GM20000 (cell line): ENCODE measurements around the gene SYNE3.

Experiments used
- DNase-seq: peaks from one replicate; pipeline ENCODE4 v3.0.0; 2012; ENCODE audit warnings: low spot score
- TF ChIP-seq, protein P1 (sequence below): IDR thresholded peaks from 2 replicates; pipeline ENCODE4 v1.5.1; 2012; ENCODE audit warnings: mild to moderate bottlenecking, control low read depth; ENCODE audit errors: extremely low read depth, missing control alignments

The SYNE3 gene

DNA sequence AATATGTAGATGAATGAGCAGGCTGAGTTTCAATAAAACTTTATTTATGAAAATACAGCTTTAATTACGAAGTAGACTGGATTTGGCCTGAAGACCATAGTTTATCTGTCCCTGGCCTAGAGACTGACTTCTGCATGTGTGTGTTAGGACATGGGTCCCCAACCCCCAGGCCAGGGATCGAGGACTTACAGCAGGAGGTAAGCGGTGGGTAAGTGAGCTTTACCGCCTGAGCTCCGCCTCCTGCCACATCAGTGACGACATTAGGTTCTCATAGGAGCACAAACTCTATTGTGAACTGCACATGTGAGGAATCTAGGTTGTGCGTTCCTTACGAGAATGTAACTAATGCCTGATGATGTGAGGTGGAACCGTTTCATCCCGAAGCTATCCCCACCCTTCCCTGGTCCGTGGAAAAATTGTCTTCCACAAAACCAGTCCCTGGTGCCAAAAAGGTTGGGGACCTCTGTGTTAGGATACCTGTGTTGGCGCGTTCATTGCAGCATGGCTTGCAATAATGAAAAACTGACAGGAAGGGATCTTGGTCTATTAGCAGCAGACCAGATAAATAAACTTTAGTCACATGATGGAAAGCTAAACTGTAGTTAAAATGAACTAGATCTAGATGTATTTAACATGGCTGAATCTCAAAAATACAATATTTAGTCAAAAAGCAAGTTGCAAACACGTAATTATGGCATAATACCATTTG is 22.5 kb upstream of the SYNE3 start:
- no peak for DNase-seq
- TF ChIP-seq, protein P1, sequence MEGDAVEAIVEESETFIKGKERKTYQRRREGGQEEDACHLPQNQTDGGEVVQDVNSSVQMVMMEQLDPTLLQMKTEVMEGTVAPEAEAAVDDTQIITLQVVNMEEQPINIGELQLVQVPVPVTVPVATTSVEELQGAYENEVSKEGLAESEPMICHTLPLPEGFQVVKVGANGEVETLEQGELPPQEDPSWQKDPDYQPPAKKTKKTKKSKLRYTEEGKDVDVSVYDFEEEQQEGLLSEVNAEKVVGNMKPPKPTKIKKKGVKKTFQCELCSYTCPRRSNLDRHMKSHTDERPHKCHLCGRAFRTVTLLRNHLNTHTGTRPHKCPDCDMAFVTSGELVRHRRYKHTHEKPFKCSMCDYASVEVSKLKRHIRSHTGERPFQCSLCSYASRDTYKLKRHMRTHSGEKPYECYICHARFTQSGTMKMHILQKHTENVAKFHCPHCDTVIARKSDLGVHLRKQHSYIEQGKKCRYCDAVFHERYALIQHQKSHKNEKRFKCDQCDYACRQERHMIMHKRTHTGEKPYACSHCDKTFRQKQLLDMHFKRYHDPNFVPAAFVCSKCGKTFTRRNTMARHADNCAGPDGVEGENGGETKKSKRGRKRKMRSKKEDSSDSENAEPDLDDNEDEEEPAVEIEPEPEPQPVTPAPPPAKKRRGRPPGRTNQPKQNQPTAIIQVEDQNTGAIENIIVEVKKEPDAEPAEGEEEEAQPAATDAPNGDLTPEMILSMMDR = no peak

DNA sequence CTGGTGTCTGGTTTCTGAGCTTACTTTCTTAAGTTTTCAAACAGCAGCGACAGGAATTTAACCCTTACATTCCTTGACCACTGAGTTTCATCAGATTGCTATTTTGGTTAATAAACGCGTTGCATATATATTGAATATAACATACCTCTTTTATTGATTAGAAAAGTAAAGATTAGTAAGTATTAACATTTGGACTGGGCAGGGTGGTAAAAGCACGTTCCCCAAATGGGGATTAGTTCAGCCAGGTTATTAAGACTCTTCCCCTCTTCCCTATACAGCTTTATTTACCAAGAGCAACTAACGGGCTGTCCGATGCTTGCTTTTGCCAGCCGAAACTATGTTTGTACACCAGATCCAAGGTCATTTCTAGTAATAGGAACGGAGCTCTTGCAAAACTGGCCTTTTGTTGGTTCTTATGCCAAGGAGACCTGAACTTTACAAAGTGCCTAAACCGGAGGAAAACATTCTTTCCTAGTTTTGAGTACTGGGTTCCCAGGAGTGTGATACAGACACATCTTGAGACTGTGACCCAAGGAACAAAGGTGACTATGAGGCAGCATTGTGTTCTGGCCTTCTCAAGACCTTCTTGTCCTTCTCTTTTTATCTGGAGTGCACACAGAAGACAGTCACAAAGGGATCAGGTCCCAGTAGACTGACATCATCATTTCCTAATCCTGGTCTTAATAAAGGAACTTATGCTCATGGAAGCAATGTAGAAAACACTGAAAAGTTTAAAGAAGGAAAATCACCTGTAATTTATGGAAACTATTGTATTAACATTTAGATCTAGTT is 21.0 kb upstream of the SYNE3 start:
- TF ChIP-seq, protein P1 = no peak

DNA sequence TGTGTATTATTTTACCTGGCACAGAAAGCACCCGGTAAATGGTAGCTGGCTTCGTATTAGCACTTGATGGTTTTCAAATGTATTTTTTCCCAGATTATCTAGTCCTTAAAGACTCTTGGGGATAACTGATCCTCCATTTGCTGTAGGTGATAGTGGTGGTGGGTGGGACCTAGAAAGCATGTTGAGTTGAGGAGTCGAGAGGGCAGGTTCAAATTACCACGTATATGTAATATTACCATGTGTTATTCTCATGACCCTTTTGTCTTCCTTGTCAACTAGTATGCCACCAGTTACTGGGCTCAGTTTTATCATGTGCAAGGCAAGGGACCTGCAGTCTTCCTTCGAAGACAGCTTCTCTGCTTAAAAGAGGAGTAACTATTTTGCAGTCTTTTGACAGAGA is 20.2 kb upstream of the SYNE3 start:
- no peak for DNase-seq
- TF ChIP-seq, protein P1 = no peak

More for the DNA sequence above, 21.0 kb upstream of the SYNE3 start:
- no peak for DNase-seq

DNA sequence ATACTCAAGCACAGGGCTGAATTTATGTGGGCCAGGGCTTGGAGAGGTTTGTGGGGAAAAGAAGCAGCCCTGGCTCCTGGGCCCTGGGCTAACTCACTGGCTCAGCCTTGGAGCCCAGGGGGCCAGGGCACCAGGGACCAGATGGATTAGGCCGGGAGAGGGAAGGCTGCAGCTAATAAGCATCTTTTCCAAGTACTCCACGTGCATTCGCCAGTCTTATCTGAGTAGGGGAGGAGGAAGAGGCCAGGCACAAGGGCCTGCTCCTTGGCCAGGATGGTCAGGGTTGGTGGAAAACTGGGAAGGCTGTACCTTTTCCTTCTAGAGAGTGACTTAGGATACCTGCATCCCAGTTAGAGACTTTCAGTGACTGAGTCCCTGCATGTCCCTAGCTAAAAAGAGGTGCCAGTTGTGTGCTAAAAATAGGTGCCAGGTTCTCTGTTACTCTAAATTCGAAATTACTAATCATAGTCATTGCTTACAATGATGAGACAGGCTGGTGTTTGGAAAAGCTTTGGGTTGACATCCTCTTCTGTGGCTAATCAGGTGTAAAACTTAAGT is 19.7 kb upstream of the SYNE3 start:
- TF ChIP-seq, protein P1 = no peak
- no peak for DNase-seq

DNA sequence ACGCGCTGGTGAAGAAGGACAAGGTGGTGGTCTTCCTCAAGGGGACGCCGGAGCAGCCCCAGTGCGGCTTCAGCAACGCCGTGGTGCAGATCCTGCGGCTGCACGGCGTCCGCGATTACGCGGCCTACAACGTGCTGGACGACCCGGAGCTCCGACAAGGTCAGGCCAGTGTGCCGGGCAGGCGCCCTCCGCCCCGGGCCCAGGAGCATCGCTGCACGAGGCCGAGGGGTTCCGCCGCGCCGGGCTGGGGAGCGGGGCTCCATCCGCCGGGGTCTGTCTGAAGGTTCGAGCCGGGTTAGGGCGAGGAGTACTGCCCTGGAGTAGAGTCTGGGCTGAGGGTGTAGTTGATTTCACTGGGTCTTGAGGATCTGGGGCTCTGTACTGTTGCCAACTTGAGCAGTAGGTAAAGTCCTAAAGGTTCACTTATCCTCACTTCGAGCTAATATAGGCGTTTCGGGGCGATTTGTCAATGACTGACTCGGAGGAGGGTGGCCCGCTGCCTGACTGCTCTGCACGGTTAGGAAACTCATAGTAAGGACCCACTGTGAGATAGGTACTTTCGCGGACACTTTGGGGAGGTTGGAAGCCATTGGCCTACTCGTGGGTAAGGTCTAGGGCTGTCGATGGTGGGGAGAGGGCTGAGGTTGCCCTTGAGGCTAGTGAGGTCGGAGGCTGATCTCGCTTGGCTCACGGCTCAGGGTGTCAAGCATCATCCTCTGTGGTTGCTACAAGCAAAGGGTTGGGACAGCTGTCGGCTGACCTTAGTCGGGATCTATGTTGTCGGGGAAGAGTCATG is 19.0 kb upstream of the SYNE3 start:
- DNase-seq = no peak
- TF ChIP-seq, protein P1 = no peak

DNA sequence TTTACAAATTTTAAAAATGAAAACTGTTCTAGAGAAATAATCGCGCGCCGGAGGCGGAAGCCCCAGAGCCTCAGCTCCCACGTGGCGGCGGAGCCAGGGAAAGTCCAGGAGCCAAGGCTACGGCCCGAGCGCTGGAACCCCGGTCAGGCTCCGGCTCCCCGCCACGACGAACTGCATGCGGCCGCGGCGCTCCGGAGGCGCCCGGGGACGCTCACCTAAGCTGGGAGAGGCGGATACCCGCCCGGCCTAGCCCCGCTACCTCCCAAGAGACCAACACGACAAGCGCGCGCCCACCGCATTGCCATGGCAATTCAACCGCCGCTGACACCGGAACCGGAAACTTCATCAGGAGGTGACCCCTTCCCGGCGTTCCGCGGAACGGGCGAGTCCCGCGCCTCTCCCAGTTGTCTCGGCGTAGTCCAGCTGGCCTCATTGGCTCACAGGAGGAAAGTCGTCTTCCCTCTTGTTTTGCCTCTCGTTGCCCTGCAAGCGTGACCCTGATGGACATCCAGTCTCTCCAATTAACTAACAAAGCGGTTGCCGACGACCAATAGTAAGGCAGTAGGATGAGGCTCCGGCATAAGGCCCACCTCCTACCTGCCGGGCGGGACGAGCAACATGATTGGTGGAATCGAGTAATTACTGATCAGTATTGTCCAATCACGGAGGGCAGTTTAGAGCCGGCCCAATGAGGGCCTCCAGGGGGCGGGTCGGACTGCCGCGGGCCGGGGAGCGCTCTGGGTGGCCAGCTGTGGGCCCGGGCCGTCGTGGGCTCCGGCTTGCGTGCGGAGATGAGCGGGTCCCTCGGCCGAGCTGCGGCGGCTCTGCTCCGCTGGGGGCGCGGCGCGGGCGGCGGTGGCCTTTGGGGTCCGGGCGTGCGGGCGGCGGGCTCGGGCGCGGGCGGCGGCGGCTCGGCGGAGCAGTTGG is 18.1 kb upstream of the SYNE3 start, which contains the start of gene GLRX5:
TSS of gene GLRX5 (plus strand) at position 752 of the 927 bp plus-strand sequence. CDS start at position 792, 40 bp downstream.
- TF ChIP-seq, protein P1 = no peak
- peak; percentile 100 for DNase-seq
